Heart right ventricle (tissue), 16 donors: ENCODE results near the gene CDC14B. TPM values are rescaled to one million over a fixed set of nuclear protein-coding genes. Genes with fewer than 3 reads are reported as not detected.

Experiments
- ATAC-seq, 8 donors: fragments of 200-7000 bp; cut with Tn5 transposase; one replicate each; pipeline ENCODE4 v1.9.1; 2020; ENCODE audit warnings: mild to moderate bottlenecking in 8 of 8, moderate library complexity in 8 of 8, moderate number of reproducible peaks in 1 of 8
- DNase-seq, 2 donors: peaks; one replicate each; pipeline ENCODE4 v3.0.0-alpha.2; 2020
- H3K27ac ChIP-seq, 10 donors: fragments of 200-600 bp; sonication (generic) in 2 of 10; one replicate each; pipeline versions ENCODE4 v1.5.0 to v1.8.0; 2020 to 2022; ENCODE audit warnings: mild to moderate bottlenecking in 3 of 10
- H3K27me3 ChIP-seq, 7 donors: fragments of 200-600 bp; one replicate each; pipeline ENCODE4 v1.8.0; 2021 to 2022; ENCODE audit warnings: mild to moderate bottlenecking in 2 of 7
- H3K36me3 ChIP-seq, 9 donors: fragments of 200-600 bp; sonication (generic) in 1 of 9; one replicate each; pipeline versions ENCODE4 v1.5.0 to v1.8.0; 2020 to 2022; ENCODE audit warnings: mild to moderate bottlenecking in 2 of 9
- H3K4me1 ChIP-seq, 9 donors: fragments of 200-600 bp; sonication (generic) in 1 of 9; one replicate each; pipeline versions ENCODE4 v1.5.0 to v1.8.0; 2020 to 2022; ENCODE audit warnings: mild to moderate bottlenecking in 4 of 9
- H3K4me3 ChIP-seq, 10 donors: fragments of 200-600 bp; sonication (generic) in 2 of 10; one replicate each; pipeline versions ENCODE4 v1.5.0 to v1.8.0; 2020 to 2022; ENCODE audit warnings: mild to moderate bottlenecking in 7 of 10, moderate library complexity in 2 of 10
- H3K9me3 ChIP-seq, 11 donors: fragments of 200-600 bp in 10 of 11; sonication (generic) in 2 of 11; one replicate each; pipeline versions ENCODE4 v1.5.0 to v1.8.0; 2013 to 2022; ENCODE audit warnings: mild to moderate bottlenecking in 2 of 11, control low read depth in 1 of 11, moderate library complexity in 1 of 11
- CTCF ChIP-seq, 9 donors: fragments of 200-600 bp; sonication (generic) in 2 of 9; IDR thresholded peaks; one replicate each; pipeline versions ENCODE4 v1.5.0 to v1.8.0; 2021 to 2022; ENCODE audit warnings: antibody characterized with exemption in 9 of 9, mild to moderate bottlenecking in 5 of 9, moderate library complexity in 1 of 9
- WGBS, 2 donors: extraction: QIAGEN DNeasy Blood & Tissue Kit; methylation state at CpG; one replicate each; pipeline ENCODE4 v1.1.7; 2013; ENCODE audit warnings: inconsistent platforms in 1 of 2; 5-methylcytosine and 5-hydroxymethylcytosine counted together
- intact Hi-C, 10 donors: fragments of 100-400 bp; cut with DNase I; formaldehyde crosslinking; loops; one replicate each; pipeline versions ENCODE4 v1.11.1 to v1.14.2; 2022
- polyA plus RNA-seq, 2 donors: library from polyadenylated mRNA; stranded (reverse); fragments of 200-250 nt; gene quantifications; one replicate each; pipeline ENCODE4 v1.2.3, GENCODE V29; 2013
- total RNA-seq, 10 donors: library from RNA; stranded (reverse); fragmentation: NEBNext Ultra II Directional in 3 of 10; extraction: Animal tissue kit (Norgen Biotek cat#: 25700) in 3 of 10; gene quantifications; one replicate each; pipeline versions ENCODE4 v1.2.1 to v1.2.4, GENCODE V29; 2021 to 2023
- donor health status: Arrhythmogenic right ventricular cardiomyopathy.
- donor health status: ischemic (EF 13 %, LVEDD 7.1; RV severe dilation, severe dysfunction).
- donor health status: healthy with polysubstance abuse.
- donor health status: DM: no; HTN: yes; CAD: no.
- donor health status: DM: no; HTN: no; CAD: no.
- donor health status: ischemic (EF 25% LVEDD 6.9; RV normal size, moderate dysfunction).
- donor health status: ischemic (EF 25% LVEDD 5.7; RV mildly dilated, moderate dysfunction).
- donor health status: healthy.
- donor health status: DM: yes; HTN: yes; CAD: no.
- donor health status: Ischemic cardiomyopathy.
- donor health status: ischemic (EF 35%, LVEDD 5.7; RV mildly dilated, moderate dysfunction).
- donor health status: nonischemic (EF 11% LVEDD 7.7; RV severe dilation, severe dysfunction).
- donor health status: DM: yes; HTN: yes; CAD: no.
- donor health status: PGD.
- donor health status: ischemic (EF 29% LVEDD 5.4; RV normal size, mild dysfunction).
- donor health status: nonischemic (EF 23%, LVEDD 6.1; RV moderate dilation, normal function).

CDC14B gene
- total and polyA plus RNA-seq, 12 donors, result 5.1 to 30.8 (median 23.9) TPM

DNA sequence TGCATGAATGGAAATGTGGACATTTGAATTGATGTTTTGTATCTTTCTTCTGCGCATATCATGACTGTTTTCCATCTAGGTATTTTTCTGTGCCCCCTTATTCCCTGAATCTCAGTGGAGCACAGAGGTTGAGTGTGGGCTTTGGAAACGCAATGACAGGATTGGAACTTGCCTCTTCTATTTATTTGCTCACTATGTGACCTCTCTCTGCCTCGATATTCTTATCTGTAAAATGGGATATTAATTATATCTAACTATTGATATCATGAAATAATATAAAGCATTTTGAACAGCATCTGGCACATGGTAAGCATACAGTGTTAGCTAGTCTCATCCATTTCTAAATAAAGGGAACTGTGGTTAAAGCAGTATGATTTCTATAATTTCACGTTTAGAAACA is 143.6 kb downstream of the CDC14B start:
- DNase-seq (no peak), ATAC-seq (no peak)
- Histone ChIP-seq H3K27me3 (no peaks in the 10 kb centered on the region), H3K36me3 (peaks cover 0 to 82% (median 24%) of the 10 kb centered on the region in 9 donors), H3K9me3 (no peaks in the 10 kb centered on the region), H3K27ac (peak overlapping the region in 6 of 10 donors; percentile 12 to 45 (median 20)), H3K4me1 (peaks cover 0 to 9% (median 0%) of the 10 kb centered on the region in 9 donors), H3K4me3 (no peak overlapping the region)
- no peak for TF ChIP-seq CTCF (IDR thresholded peaks at IDR 0.05)
- 87 to 88% methylated on average over 4 of the region's 4 CpGs for WGBS, 2 donors
- intact Hi-C loops, result loop anchor here in 1 of 10 donors (10.0 kb wide), 1 partner anchor 179 kb away; the partner anchor contains the start of gene PRXL2C

DNA sequence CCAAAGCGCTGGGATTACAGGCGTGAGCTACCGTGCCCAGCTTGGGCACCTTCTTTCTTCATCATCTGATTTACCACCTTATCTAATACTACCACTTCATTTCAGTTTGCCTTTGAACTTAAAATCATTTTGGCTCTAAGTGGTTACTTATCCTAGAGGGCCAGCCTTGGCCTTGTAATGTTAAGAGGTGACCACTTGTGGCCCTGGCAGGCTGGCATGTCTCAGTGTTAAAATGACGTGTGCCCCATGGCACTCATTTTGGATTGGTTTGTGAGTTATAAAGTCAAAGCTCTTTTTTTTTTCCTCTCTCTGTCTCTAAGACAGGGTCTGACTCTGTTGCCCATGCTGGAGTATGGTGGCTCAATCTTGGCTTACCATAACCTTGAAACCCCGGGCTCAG is 151.9 kb downstream of the CDC14B start:
- no peaks in the 10 kb centered on the region for H3K27me3 ChIP-seq
- intact Hi-C loops, result loop anchor here in 1 of 10 donors (10.0 kb wide), 1 partner anchor 197 kb away; no protein-coding TSS in a partner anchor
- H3K4me1 ChIP-seq, result peaks cover 0 to 7% (median 0%) of the 10 kb centered on the region in 9 donors
- DNase-seq (no peak), ATAC-seq (peak in 2 of 8 donors; percentile 37 to 61)
- H3K4me3 ChIP-seq, result no peak overlapping the region
- no peak for TF ChIP-seq CTCF (IDR thresholded peaks at IDR 0.05)
- peaks cover 0 to 88% (median 46%) of the 10 kb centered on the region in 9 donors for H3K36me3 ChIP-seq
- H3K27ac ChIP-seq, result no peak overlapping the region
- WGBS, 2 donors, result 72 to 86% methylated on average over 5 of the region's 5 CpGs
- no peaks in the 10 kb centered on the region for H3K9me3 ChIP-seq

- no peak for DNase-seq
- Histone ChIP-seq H3K9me3 (no peaks in the 10 kb centered on the region), H3K36me3 (peaks cover 0 to 87% (median 31%) of the 10 kb centered on the region in 9 donors), H3K27ac (no peak overlapping the region), H3K4me3 (no peak overlapping the region), H3K4me1 (peaks cover 0 to 7% (median 0%) of the 10 kb centered on the region in 9 donors), H3K27me3 (no peaks in the 10 kb centered on the region)
- intact Hi-C loops, result loop anchor here in 1 of 10 donors (10.0 kb wide), 1 partner anchor 200 kb away; no protein-coding TSS in a partner anchor
- WGBS, 2 donors, result 69% methylated on average over 6 of the region's 6 CpGs
- TF ChIP-seq CTCF (IDR thresholded peaks at IDR 0.05), result no peak
- no peak for ATAC-seq
Measured at GRCh38 chr9:96464426-96464825, 155.2 kb downstream of the CDC14B start.

DNA sequence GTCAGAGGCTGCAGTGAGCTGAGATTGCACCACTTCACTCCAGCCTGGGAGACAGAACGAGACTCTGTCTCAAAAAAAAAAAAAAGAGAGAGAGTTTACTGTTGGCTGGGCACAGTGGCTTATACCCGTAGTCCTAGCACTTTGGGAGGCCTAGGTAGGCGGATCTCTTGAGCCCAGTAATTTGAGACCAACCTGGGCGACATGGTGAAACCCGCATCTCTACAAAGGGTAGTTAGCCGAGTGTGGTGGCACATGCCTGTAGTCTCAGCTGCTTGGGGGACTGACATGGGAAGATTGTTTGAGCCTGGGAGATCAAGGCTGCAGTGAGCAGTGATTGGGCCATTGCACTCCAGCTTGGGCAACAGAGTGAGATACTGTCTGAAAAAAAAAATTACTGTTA is 157.1 kb downstream of the CDC14B start:
- no peak for DNase-seq
- 93 to 94% methylated on average over 6 of the region's 6 CpGs for WGBS, 2 donors
- Histone ChIP-seq H3K27me3 (no peaks in the 10 kb centered on the region), H3K36me3 (peaks cover 0 to 82% (median 25%) of the 10 kb centered on the region in 9 donors), H3K4me1 (peaks cover 0 to 7% (median 0%) of the 10 kb centered on the region in 9 donors), H3K9me3 (no peaks in the 10 kb centered on the region), H3K4me3 (no peak overlapping the region), H3K27ac (no peak overlapping the region)
- intact Hi-C loops, result loop anchor here in 1 of 10 donors (10.0 kb wide), 1 partner anchor 202 kb away; no protein-coding TSS in a partner anchor
- TF ChIP-seq CTCF (IDR thresholded peaks at IDR 0.05), result no peak
- ATAC-seq, result no peak
